Lung microvascular endothelial cell (primary cell): ENCODE measurements around the gene CD2AP. TPM values are rescaled to one million over a fixed set of nuclear protein-coding genes. Genes with fewer than 3 reads are reported as not detected.

Experiments used
- total RNA-seq: library from RNA; depleted of rRNA; stranded (reverse); fragments of >200 nt; gene quantifications from 2 replicates; pipeline ENCODE4 v1.2.1, GENCODE V29; 2014

Gene CD2AP
- total RNA-seq, 1 donor from 2014 or later, result 24.4 TPM

Other genes starting within 250 kb of the CD2AP start
- 49.6 and 51.9 TPM in 2 replicates for gene TNFRSF21, start 167.9 kb upstream of the CD2AP start, total RNA-seq
- gene ADGRF4, start 220.8 kb downstream of the CD2AP start, total RNA-seq, result not detected in 2 replicates